G401 (cell line): ENCODE data around the gene HRAS. TPM values are rescaled to one million over a fixed set of nuclear protein-coding genes. Genes with fewer than 3 reads are reported as not detected.

ENCODE experiments used
- DNase-seq: peaks from one replicate; pipeline ENCODE4 v3.0.0-alpha.2; 2015; ENCODE audit warnings: low spot score
- in situ Hi-C: cut with HindIII; loops from 2 replicates; pipeline ENCODE4 v1.10.0; 2016; ENCODE audit warnings: low sequenced_read_pairs, mixed read lengths
- total RNA-seq: library from RNA; depleted of rRNA; stranded (reverse); fragments of >200 nt; shearing (Covaris generic); gene quantifications from 2 replicates; pipeline ENCODE4 v1.2.3, GENCODE V29; 2014; rRNA removed

HRAS gene
- total RNA-seq, 1 experiment from 2014 or later = 51.7 TPM

GRCh38 chr11:488579-488978, 46.8 kb downstream of the HRAS start:
- in situ Hi-C loops = no loop called here
- DNase-seq = no peak

GRCh38 chr11:488062-488461, 47.3 kb downstream of the HRAS start:
- DNase-seq = no peak
- in situ Hi-C loops = no loop called here

- in situ Hi-C loops = no loop called here
- DNase-seq = no peak
These were observed 47.8 kb downstream of the HRAS start for GRCh38 chr11:487571-488021.

- DNase-seq = no peak
- in situ Hi-C loops = no loop called here
These were observed 49.2 kb downstream of the HRAS start for GRCh38 chr11:486189-486588.

- no peak for DNase-seq
- in situ Hi-C loops = no loop called here
These were observed 50.8 kb downstream of the HRAS start for GRCh38 chr11:484616-485015.

Other genes starting within 250 kb of the HRAS start
- gene PGGHG, start 246.4 kb downstream of the HRAS start, total RNA-seq = 18.8 and 20.4 TPM in 2 replicates
- gene IFITM5, start 236.1 kb downstream of the HRAS start, total RNA-seq = not detected in 2 replicates
- gene IFITM2, start 227.8 kb downstream of the HRAS start, total RNA-seq = 7.8 and 31.3 TPM in 2 replicates
- gene IFITM1, start 221.5 kb downstream of the HRAS start, total RNA-seq = 76.4 and 108 TPM in 2 replicates
- gene IFITM3, start 214.7 kb downstream of the HRAS start, total RNA-seq = 36.2 and 45.8 TPM in 2 replicates
- gene B4GALNT4, start 166.1 kb downstream of the HRAS start, total RNA-seq = 27.4 and 32.1 TPM in 2 replicates
- 1.1 and 7.9 TPM in 2 replicates for gene PKP3, start 141.4 kb downstream of the HRAS start, total RNA-seq
- 20.6 and 31.9 TPM in 2 replicates for gene SIGIRR, start 120.6 kb downstream of the HRAS start, total RNA-seq
- 0.31 and 0.98 TPM in 2 replicates for gene ANO9, start 93.6 kb downstream of the HRAS start, total RNA-seq
- 78.1 and 84.1 TPM in 2 replicates for gene PTDSS2, start 85.3 kb downstream of the HRAS start, total RNA-seq
- 164 and 168 TPM in 2 replicates for gene RNH1, start 28.3 kb downstream of the HRAS start, total RNA-seq
- gene LRRC56, start 2.0 kb upstream of the HRAS start, total RNA-seq = 0.03 and 1.0 TPM in 2 replicates
- 2.0 and 2.1 TPM in 2 replicates for gene LMNTD2, start 25.2 kb upstream of the HRAS start, total RNA-seq
- gene RASSF7, start 25.4 kb upstream of the HRAS start, total RNA-seq = 43.1 and 107 TPM in 2 replicates
- 34.8 and 39.3 TPM in 2 replicates for gene PHRF1, start 40.9 kb upstream of the HRAS start, total RNA-seq
- 1.1 and 3.6 TPM in 2 replicates for gene IRF7, start 80.4 kb upstream of the HRAS start, total RNA-seq
- not detected in 2 replicates for gene CDHR5, start 89.4 kb upstream of the HRAS start, total RNA-seq
- gene SCT, start 91.6 kb upstream of the HRAS start, total RNA-seq = not detected in 2 replicates
- not detected in 2 replicates for gene DRD4, start 101.7 kb upstream of the HRAS start, total RNA-seq
- gene DEAF1, start 159.6 kb upstream of the HRAS start, total RNA-seq = 70.5 and 73.2 TPM in 2 replicates
- gene TMEM80, start 160.2 kb upstream of the HRAS start, total RNA-seq = 14.8 and 19.8 TPM in 2 replicates
- 18.2 and 27.9 TPM in 2 replicates for gene EPS8L2, start 170.7 kb upstream of the HRAS start, total RNA-seq
- 201 and 229 TPM in 2 replicates for gene TALDO1, start 211.9 kb upstream of the HRAS start, total RNA-seq
- 56.6 and 63.4 TPM in 2 replicates for gene GATD1, start 241.9 kb upstream of the HRAS start, total RNA-seq